ENCODE measurements around the gene LENG8.
"Not testable (repeated sequence)": the region's sequence is repeated elsewhere in the genome, so short reads cannot be mapped to it uniquely, and the experiment has no call there.

Gene LENG8

GRCh38 chr19:54492568-54492967 lies 43.6 kb downstream of the LENG8 start:
- Histone ChIP-seq H3K9ac (ENCODE audit: low read length) (no peak overlapping the region), H3K27ac (ENCODE audit: low read depth, low read length, poor library complexity, severe bottlenecking) (no peak overlapping the region), H3F3A (ENCODE audit: insufficient read depth, low read length) (no peaks in the 10 kb centered on the region), H3K9me2 (ENCODE audit: low read depth, low read length) (no peaks in the 10 kb centered on the region), H3K4me1 (ENCODE audit: insufficient read depth, low read length, severe bottlenecking) (no peaks in the 10 kb centered on the region), H2AFZ (ENCODE audit: low read length) (no peak overlapping the region), H3K36me3 (ENCODE audit: insufficient read depth, low read length) (no peaks in the 10 kb centered on the region), H3K4me3 (ENCODE audit: low read depth, low read length, poor library complexity, severe bottlenecking) (no peak overlapping the region), H3K9me3 (ENCODE audit: low read length) (no peaks in the 10 kb centered on the region), H3K27me3 (ENCODE audit: insufficient read depth, low read length) (no peaks in the 10 kb centered on the region), H3K79me2 (ENCODE audit: insufficient read depth, low read length) (no peaks in the 10 kb centered on the region), H3K4me2 (ENCODE audit: low read length) (no peak overlapping the region), H4K20me1 (ENCODE audit: insufficient read depth, low read length) (no peaks in the 10 kb centered on the region)
- TF ChIP-seq, protein P1, sequence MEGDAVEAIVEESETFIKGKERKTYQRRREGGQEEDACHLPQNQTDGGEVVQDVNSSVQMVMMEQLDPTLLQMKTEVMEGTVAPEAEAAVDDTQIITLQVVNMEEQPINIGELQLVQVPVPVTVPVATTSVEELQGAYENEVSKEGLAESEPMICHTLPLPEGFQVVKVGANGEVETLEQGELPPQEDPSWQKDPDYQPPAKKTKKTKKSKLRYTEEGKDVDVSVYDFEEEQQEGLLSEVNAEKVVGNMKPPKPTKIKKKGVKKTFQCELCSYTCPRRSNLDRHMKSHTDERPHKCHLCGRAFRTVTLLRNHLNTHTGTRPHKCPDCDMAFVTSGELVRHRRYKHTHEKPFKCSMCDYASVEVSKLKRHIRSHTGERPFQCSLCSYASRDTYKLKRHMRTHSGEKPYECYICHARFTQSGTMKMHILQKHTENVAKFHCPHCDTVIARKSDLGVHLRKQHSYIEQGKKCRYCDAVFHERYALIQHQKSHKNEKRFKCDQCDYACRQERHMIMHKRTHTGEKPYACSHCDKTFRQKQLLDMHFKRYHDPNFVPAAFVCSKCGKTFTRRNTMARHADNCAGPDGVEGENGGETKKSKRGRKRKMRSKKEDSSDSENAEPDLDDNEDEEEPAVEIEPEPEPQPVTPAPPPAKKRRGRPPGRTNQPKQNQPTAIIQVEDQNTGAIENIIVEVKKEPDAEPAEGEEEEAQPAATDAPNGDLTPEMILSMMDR (IDR thresholded peaks at IDR 0.05; ENCODE audit: low read length), result no peak
- TF ChIP-seq EZH2 (IDR thresholded peaks at IDR 0.05; ENCODE audit: borderline replicate concordance, low read length), result no peak

GRCh38 chr19:54493056-54493455 lies 44.1 kb downstream of the LENG8 start:
- not testable (repeated sequence) for H3K27ac ChIP-seq (ENCODE audit: low read depth, low read length, poor library complexity, severe bottlenecking); H3F3A ChIP-seq (ENCODE audit: insufficient read depth, low read length); H3K4me1 ChIP-seq (ENCODE audit: insufficient read depth, low read length, severe bottlenecking); H3K4me2 ChIP-seq (ENCODE audit: low read length); H4K20me1 ChIP-seq (ENCODE audit: insufficient read depth, low read length); H3K79me2 ChIP-seq (ENCODE audit: insufficient read depth, low read length); H2AFZ ChIP-seq (ENCODE audit: low read length); H3K27me3 ChIP-seq (ENCODE audit: insufficient read depth, low read length); H3K36me3 ChIP-seq (ENCODE audit: insufficient read depth, low read length); H3K4me3 ChIP-seq (ENCODE audit: low read depth, low read length, poor library complexity, severe bottlenecking); H3K9me2 ChIP-seq (ENCODE audit: low read depth, low read length); H3K9me3 ChIP-seq (ENCODE audit: low read length); H3K9ac ChIP-seq (ENCODE audit: low read length)

DNA sequence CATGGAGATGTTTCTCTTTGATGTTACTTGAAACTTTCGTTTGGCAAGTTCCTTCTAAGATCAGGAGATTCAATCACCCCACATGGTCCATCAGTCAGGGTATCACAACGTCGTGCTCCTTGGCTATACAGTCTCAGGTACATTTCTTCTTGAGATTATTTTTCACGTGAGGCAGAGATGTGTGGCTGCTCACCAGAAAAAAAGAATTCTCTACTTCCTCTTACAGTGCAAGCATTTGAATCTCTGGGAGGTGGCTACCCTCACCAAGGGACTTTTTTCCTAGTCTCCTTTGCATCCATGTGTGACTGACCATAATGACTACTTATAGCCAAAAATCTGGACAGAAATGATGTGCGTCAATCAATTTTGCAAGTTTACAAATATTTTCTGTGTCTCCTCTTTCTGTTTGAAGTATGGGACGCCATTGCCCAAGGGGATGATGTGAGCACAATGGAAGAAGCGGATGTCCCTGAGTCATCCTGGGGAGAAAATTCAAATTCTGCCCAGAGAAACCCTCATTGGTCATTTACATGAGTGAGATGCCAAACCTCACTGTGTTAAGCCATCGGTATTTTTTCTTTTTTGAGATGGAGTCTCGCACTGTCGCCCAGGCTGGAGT lies 45.1 kb downstream of the LENG8 start:
- no peaks in the 10 kb centered on the region for H3K79me2 ChIP-seq (ENCODE audit: insufficient read depth, low read length)
- no peaks in the 10 kb centered on the region for H3K4me1 ChIP-seq (ENCODE audit: insufficient read depth, low read length, severe bottlenecking)
- TF ChIP-seq, protein P1 (IDR thresholded peaks at IDR 0.05; ENCODE audit: low read length), result no peak
- no peak for TF ChIP-seq EZH2 (IDR thresholded peaks at IDR 0.05; ENCODE audit: borderline replicate concordance, low read length)
- no peaks in the 10 kb centered on the region for H3K9me3 ChIP-seq (ENCODE audit: low read length)
- no peak overlapping the region for H3K9ac ChIP-seq (ENCODE audit: low read length)
- no peaks in the 10 kb centered on the region for H3K36me3 ChIP-seq (ENCODE audit: insufficient read depth, low read length)
- H4K20me1 ChIP-seq (ENCODE audit: insufficient read depth, low read length), result no peaks in the 10 kb centered on the region
- no peaks in the 10 kb centered on the region for H3K9me2 ChIP-seq (ENCODE audit: low read depth, low read length)
- H3K4me3 ChIP-seq (ENCODE audit: low read depth, low read length, poor library complexity, severe bottlenecking), result no peak overlapping the region
- H3F3A ChIP-seq (ENCODE audit: insufficient read depth, low read length), result no peaks in the 10 kb centered on the region
- no peak overlapping the region for H3K4me2 ChIP-seq (ENCODE audit: low read length)
- no peaks in the 10 kb centered on the region for H3K27me3 ChIP-seq (ENCODE audit: insufficient read depth, low read length)
- H3K27ac ChIP-seq (ENCODE audit: low read depth, low read length, poor library complexity, severe bottlenecking), result no peak overlapping the region
- no peak overlapping the region for H2AFZ ChIP-seq (ENCODE audit: low read length)

DNA sequence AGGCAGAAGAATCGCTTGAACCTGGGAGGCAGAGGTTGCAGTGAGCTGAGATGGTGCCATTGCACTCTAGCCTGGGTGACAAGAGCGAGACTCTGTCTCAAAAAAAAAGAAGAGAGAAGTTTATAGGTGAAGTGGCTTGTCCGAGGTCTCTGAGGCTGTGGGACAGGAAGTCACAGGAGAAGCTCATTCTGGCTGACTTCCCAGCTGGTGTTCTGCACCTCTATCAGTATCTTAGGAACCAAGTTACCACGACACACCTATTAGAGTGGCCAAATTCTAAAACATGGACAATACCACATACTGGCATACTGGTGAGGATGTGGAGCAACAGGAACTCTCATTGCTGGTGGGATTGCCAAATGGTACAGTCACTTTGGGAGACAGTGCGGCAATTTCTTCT lies 46.3 kb downstream of the LENG8 start:
- H3K4me3 ChIP-seq (ENCODE audit: low read depth, low read length, poor library complexity, severe bottlenecking); H3F3A ChIP-seq (ENCODE audit: insufficient read depth, low read length); H2AFZ ChIP-seq (ENCODE audit: low read length); H3K4me2 ChIP-seq (ENCODE audit: low read length); H3K9me2 ChIP-seq (ENCODE audit: low read depth, low read length); H3K9me3 ChIP-seq (ENCODE audit: low read length); H3K36me3 ChIP-seq (ENCODE audit: insufficient read depth, low read length); H3K27me3 ChIP-seq (ENCODE audit: insufficient read depth, low read length); H4K20me1 ChIP-seq (ENCODE audit: insufficient read depth, low read length); H3K27ac ChIP-seq (ENCODE audit: low read depth, low read length, poor library complexity, severe bottlenecking); H3K79me2 ChIP-seq (ENCODE audit: insufficient read depth, low read length); H3K4me1 ChIP-seq (ENCODE audit: insufficient read depth, low read length, severe bottlenecking); H3K9ac ChIP-seq (ENCODE audit: low read length): not testable (repeated sequence)

DNA sequence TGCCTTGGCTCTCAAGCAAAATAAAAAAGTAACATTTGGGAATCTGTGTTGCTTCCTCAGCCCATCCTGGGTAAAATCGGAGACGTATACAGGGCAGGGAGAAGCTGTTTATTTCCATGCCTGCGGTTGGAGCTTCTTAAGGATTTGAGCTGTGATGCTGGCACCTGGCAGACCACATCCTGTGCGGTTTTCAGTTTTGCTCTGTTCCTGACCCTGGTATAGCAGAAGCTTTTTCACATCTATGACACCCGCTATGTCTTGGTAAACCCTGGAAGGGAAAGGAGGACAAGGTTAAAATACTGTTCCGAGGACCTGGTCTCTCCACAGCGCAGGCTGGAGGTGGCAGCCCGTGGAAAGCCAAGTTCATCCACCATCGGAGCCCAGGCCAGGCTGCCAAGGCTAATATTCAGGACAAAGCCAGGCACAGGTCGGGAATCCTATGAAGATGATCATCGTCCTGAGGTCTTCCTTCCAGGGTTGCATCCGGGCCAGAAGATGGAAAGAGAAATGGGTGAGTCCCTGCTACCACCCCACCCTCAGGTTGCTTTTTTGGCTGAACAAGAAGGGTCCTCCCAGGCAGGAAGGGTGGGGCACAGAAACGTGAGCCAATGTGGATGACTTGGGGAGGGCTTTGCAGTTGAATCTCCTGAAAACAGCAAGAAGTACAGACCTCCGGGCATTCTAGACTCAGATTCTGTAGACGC lies 48.9 kb downstream of the LENG8 start:
- not testable (repeated sequence) for H3K4me3 ChIP-seq (ENCODE audit: low read depth, low read length, poor library complexity, severe bottlenecking); H3K79me2 ChIP-seq (ENCODE audit: insufficient read depth, low read length); H3K36me3 ChIP-seq (ENCODE audit: insufficient read depth, low read length); H2AFZ ChIP-seq (ENCODE audit: low read length); H3F3A ChIP-seq (ENCODE audit: insufficient read depth, low read length); H4K20me1 ChIP-seq (ENCODE audit: insufficient read depth, low read length); H3K4me2 ChIP-seq (ENCODE audit: low read length); H3K9ac ChIP-seq (ENCODE audit: low read length); H3K9me3 ChIP-seq (ENCODE audit: low read length); H3K9me2 ChIP-seq (ENCODE audit: low read depth, low read length); H3K27me3 ChIP-seq (ENCODE audit: insufficient read depth, low read length); H3K27ac ChIP-seq (ENCODE audit: low read depth, low read length, poor library complexity, severe bottlenecking); H3K4me1 ChIP-seq (ENCODE audit: insufficient read depth, low read length, severe bottlenecking)

DNA sequence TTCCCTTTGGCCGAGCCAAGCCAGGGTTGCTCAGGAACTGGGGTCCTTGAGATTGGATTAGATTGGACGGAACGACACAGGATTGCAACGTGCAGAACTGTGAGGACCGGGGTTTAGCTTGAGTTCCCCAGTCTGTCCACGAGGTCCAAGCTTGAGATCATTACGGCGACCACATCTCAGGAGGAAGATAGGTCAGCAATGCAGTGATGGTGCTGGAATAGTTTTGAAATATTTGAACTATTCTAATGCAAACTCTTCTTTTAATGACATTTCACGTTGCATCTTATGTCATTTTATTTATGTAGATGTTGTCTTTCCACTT lies 49.4 kb downstream of the LENG8 start:
- H3K27ac ChIP-seq (ENCODE audit: low read depth, low read length, poor library complexity, severe bottlenecking); H3K4me1 ChIP-seq (ENCODE audit: insufficient read depth, low read length, severe bottlenecking); H3K79me2 ChIP-seq (ENCODE audit: insufficient read depth, low read length); H3K36me3 ChIP-seq (ENCODE audit: insufficient read depth, low read length); H2AFZ ChIP-seq (ENCODE audit: low read length); H3F3A ChIP-seq (ENCODE audit: insufficient read depth, low read length); H3K9ac ChIP-seq (ENCODE audit: low read length); H4K20me1 ChIP-seq (ENCODE audit: insufficient read depth, low read length); H3K27me3 ChIP-seq (ENCODE audit: insufficient read depth, low read length); H3K4me2 ChIP-seq (ENCODE audit: low read length); H3K9me3 ChIP-seq (ENCODE audit: low read length); H3K9me2 ChIP-seq (ENCODE audit: low read depth, low read length); H3K4me3 ChIP-seq (ENCODE audit: low read depth, low read length, poor library complexity, severe bottlenecking): not testable (repeated sequence)
